PFSK-1 (cell line): ENCODE measurements around the gene ITGA3.

Source experiments
- FOXP2 ChIP-seq: optimal IDR thresholded peaks from 2 replicates; pipeline ENCODE3; 2011; ENCODE audit warnings: borderline replicate concordance, control low read depth, inconsistent platforms; ENCODE audit not compliant: insufficient read depth; ENCODE audit errors: extremely low read length, extremely low read depth
- POLR2AphosphoS5 ChIP-seq: IDR thresholded peaks from 2 replicates; pipeline ENCODE4 v1.6.1; 2012; ENCODE audit warnings: low read depth, mild to moderate bottlenecking, control low read depth, low read length, moderate library complexity
- REST ChIP-seq, 2 experiments: IDR thresholded peaks; 2 replicates each; pipeline versions ENCODE4 v1.6.1 to v1.8.0; 2011 to 2012; ENCODE audit warnings: low read depth in 2 of 2, low read length in 2 of 2, control low read depth in 1 of 2, inconsistent platforms in 1 of 2, mild to moderate bottlenecking in 1 of 2, moderate library complexity in 1 of 2; ENCODE audit not compliant: insufficient read depth in 1 of 2
- TAF1 ChIP-seq: IDR thresholded peaks from 2 replicates; pipeline ENCODE4 v1.6.1; 2012; ENCODE audit warnings: low read length, control low read depth, borderline replicate concordance; ENCODE audit not compliant: insufficient read depth

- TF ChIP-seq TAF1 (no peak), POLR2AphosphoS5 (peak; percentile 78; the same call in 1 of the 2 replicates), REST (IDR thresholded peaks at IDR 0.05; ENCODE audit: insufficient read depth in 1 of 2, low read depth in 2 of 2, low read length in 2 of 2) (0 out of 4 replicates have a peak, but pooled peaks of 1 of the 2 experiments have one; percentile 19), FOXP2 (peak; percentile 35)
Measured at GRCh38 chr17:50123649-50124349, 67.9 kb downstream of the ITGA3 start.
